Hematopoietic multipotent progenitor cell treated with erythropoietin and hydrocortisone succinate and interleukin-3 and kit ligand, for 8 days (in vitro differentiated cells): ENCODE data around the gene DOK7.

Experiments used
- DNase-seq: peaks from one replicate; pipeline ENCODE4 v3.0.0-alpha.2; 2015

The DOK7 gene

GRCh38 chr4:3464911-3465697 lies 2.0 kb downstream of the DOK7 start:
- DNase-seq, result no peak

GRCh38 chr4:3465698-3466671 lies 2.9 kb downstream of the DOK7 start:
- DNase-seq, result no peak

- DNase-seq, result no peak
Measured at GRCh38 chr4:3466691-3467600, 3.8 kb downstream of the DOK7 start.

DNA sequence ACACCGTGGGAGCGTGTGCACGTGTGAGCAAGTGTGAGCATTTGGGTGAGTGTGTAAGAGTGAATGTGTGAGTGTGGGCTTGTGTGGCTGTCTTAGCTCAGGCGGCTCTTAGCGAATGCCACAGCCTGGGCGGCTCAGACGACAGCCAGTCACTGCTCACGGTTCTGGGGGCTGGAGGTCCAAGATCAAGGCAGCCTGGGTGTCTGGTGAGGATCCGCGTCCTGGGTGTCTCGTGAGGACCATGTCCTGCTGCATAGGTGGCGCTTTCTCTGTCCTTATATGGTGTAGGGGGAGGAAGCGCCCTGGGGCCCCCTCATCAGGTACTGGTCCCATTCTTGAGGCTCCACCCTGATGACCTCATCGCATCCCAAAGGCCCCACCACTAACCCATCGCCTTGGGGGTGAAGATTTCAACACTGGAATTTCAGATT lies 4.5 kb downstream of the DOK7 start:
- DNase-seq, result no peak

- DNase-seq, result no peak
Measured at GRCh38 chr4:3468154-3468553, 5.0 kb downstream of the DOK7 start.

DNA sequence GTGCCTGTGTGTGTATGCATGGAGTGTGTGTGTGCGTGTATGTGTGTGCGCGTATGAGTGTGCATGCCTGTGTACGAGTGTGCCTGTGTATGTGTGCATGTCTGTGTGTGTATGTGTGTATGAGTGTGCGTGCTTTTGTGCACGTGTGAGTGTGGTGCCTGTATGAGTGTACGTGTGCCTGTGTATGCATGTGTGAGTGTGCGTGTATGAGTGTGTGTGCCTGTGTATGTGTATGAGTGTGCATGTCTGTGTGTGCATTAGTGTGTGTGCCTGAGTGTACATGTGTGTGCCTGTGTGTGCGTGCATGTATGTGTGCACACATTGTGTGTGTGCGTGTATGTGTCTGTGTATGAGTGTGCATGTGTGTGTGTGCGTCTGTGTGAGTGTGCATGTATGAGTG lies 5.7 kb downstream of the DOK7 start:
- DNase-seq, result no peak

DNA sequence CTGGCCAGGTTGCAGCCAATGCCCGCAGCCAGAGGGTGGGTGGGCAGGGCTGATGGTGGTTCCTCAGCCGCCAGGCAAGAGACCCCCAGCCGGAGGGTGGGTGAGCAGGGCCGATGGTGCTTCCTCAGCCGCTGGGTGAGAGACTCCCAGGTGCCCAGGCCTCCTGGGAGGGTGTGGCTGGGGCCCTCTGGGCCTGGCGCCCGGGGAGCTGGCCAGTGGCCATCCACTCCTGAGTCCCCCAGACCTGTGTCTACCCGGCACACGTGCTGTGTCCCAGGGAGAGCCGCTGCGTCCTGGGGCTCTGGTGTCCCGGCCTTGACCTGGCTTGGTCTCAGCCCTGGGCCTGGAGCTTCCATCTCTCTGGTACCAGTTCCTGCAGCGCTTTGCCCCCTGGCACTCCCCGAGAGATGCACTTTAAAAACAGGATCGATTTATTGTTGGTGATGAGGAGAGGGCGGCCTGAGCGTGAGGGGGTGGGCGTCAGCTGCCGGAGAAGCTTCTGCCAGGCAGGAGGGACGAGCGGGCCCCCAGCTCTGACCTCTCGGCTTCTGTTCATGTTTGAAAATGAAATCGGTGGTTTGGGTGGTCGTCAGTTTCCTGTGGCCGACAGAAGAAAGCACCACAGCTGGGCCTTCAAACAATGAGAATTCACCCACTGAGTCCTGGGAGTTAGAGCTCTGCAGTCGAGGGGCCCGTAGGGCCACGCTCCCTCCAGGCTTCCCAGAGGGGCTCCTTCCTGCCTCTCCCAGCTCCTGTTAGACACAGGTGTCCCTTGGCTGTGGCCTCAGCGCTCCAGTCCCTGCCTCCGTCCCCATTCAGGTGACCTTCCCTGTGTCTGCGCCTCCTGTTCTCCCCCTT lies 6.5 kb downstream of the DOK7 start:
- DNase-seq, result no peak

DNA sequence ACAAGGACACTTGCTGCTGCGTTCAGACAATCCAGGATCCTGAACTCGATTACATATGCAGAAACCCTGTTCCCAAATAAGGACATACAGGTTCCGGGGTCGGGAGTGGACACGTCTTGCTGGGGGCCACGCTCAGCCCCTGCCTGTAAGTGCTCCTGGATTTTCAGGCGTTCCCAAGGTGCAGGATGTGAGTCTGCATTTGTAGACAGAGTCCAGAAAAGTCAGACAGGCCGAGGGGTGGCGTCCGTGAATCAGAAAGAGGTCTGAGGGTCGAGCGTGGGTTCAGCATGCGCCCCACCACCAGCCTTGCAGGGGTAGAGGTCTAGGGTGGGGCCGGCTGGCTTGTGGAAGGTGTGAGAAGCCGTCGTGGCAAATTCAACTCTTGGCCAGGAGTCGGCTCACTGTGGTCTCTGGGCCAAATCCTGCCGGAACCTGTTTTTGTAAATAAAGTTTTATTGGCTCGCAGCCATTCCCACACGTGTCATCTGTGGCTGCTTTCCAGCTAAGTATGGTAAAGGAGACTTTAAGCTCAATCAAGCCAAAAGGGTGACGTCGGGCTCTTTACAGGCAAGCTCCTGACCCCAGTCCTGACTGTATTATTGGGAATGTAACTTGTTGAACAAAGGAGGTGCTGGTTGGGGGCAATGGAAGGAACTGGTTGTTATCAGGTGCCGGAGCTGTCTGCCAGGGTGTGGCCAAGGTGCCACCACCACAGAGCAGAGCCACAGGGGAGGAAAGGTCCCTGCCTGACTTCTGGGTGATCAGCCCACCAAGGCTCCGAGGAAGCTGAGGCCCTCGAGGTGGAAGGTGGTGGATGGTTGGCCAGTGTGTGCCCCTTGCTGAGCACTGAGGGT lies 7.4 kb downstream of the DOK7 start:
- no peak for DNase-seq

DNA sequence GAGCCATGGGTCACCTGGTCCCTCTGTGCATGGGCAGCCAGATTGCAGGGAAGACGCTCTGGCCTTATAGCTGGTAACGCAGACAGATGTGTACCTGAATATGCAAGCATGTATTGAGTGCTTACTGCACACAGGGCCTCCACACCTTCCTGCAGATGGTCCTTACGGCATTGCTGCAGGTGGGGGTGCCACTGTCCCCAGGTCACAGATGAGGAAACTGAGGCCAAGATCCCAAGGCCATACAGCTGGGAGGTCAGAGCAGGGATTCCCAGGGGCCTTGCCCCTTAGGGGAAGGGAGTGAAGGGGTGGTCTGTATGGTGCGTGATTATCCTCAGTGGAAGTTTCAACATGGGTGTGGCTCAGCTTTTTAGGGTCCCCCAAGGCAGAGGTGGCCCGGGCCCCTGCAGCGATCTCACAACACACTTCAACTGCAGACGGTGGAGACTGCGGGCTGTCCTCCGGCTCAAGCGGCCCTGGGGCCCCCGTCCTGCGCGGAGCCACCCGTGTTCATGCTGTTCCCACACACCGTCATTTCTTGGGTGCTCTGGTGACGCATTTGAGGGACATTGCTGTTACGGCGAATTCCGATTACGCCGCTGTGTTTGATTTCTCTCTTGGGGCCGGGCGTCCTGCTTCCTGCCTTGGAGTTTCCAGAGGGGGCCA lies 8.1 kb downstream of the DOK7 start:
- no peak for DNase-seq

DNA sequence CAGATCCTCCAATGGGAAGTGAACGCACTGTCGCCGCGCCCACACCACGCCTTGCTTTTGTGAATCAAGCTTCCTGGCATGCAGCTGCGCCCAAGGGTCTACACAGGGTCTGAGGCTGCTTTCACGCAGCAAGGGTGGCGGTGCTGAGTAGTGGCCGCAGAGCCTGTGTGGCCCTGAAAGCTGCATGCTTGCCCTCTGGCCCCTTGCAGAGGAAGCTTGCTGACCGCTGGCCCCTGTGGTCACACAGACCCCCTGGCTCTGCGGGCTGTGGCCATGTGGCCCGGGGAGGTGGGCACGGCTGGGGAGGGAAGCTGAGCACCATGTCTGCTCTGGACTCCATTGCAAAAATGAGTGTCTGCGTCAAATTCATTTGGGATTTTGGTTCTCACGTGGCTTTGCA lies 8.8 kb downstream of the DOK7 start:
- DNase-seq, result no peak

- no peak for DNase-seq
Measured at GRCh38 chr4:3472411-3473141, 9.5 kb downstream of the DOK7 start.

DNA sequence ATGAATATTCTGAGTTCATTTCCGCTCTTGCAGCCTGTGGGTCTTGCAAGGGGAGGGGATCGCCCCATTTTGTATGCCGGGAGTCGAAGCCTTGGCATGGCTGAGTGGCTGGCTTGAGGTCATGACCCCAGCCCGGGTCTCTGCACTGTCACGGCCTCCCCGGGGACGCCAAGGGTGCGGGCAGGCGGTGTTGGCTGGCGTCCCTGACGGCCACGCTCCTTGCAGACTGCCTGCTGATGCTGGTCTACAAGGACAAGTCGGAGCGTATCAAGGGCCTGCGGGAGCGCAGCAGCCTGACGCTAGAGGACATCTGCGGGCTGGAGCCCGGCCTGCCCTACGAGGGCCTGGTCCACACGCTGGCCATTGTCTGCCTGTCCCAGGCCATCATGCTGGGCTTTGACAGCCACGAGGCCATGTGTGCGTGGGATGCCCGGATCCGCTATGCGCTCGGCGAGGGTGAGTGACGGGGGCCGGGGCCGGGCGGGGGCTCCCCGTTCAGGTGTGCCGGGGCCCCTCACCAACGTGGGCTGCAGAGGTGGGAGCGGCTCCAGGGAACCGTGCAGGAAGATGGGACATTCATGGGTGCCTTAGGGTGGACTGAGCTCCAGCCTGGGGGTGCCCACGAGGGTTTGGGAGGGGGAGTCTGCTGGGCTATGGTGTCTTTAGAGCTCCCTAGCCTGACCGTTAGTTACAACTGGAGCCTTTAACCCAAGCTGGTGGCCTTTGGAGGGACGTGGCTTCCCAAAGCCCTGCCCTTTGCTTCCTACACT lies 10.3 kb downstream of the DOK7 start:
- no peak for DNase-seq

- no peak for DNase-seq
Measured at GRCh38 chr4:3473996-3474765, 11.1 kb downstream of the DOK7 start.

DNA sequence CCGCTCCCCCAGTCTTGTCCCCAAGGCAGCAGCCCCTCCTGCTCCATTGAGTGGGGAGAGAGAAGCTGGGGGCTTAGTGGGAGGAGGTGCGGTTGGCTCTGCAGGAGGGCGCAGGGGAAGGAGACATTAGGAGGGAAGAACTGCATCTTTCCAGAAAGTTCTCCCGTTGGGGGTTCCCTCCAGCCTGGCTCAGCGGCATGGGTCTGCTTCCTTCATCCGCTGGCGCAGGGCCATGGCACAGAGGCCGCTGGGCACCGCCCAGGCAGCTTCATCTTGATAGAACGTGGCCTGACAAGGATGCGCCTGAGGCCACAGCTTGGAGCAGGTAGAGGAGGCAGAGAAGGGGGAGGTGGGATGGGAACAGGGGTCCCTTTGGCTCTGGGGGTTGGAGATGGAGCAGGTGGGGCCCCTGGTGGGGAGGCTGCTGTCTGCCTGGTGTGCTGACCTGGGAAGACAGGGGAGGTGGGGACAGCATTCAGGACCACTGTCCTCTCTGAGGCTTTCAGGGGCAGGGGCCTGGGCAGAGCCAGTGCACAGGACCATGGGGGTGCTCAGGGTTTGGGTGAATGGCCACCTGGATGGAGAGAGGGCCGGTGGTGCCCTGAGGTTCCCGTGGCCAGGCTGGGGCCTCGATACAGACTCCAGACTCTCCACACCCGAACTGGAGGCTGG lies 12.1 kb downstream of the DOK7 start:
- DNase-seq, result no peak

DNA sequence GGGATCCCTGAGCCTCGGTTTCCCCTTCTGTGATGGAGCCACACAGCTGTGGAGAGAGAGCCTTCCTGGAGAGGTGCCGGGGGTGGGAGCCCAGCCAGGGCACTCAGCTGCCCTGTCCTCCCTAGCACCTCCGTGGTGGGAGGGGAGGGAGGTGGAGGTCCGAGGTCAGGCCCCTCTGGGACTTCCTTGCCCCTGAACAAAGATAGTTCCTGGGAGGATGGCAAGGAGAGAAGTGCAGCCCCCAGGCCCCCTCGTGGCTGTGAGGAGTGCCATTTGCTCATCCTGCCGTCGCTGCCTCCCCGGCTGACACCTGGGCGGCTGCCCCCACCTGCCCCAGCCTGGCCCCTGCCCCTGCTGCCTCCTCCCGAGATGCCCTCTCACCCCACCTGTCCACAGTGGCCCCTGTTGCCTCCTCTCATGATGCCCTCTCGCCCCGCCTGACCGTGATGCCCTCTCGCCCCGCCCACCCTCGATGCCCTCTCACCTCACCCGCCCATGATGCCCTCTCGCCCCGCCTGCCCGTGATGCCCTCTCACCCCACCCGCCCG lies 12.7 kb downstream of the DOK7 start:
- no peak for DNase-seq

DNA sequence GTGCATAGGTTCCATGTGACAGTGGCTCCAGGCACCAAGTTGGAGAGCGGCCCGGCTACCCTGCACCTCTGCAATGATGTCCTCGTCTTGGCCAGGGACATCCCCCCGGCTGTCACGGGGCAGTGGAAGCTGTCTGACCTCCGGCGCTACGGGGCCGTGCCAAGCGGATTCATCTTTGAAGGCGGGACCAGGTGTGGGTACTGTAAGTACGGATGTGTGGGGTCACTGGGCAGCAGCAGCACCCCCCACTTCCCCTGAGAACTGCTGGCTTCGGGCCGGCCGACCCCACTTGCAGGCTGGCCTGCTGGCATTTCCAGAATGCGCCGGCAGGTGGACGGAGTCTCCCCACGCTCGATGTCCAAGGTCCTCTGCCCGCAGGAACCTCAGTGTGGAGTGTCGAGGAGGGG lies 13.2 kb downstream of the DOK7 start:
- DNase-seq, result no peak
